Superior temporal gyrus (tissue), 1 donor: ENCODE measurements around the gene NECTIN1.

ENCODE experiments used
- DNase-seq: peaks from one replicate; pipeline ENCODE4 v3.0.0-alpha.2; 2016; ENCODE audit errors: extremely low spot score

Gene NECTIN1, protein sequence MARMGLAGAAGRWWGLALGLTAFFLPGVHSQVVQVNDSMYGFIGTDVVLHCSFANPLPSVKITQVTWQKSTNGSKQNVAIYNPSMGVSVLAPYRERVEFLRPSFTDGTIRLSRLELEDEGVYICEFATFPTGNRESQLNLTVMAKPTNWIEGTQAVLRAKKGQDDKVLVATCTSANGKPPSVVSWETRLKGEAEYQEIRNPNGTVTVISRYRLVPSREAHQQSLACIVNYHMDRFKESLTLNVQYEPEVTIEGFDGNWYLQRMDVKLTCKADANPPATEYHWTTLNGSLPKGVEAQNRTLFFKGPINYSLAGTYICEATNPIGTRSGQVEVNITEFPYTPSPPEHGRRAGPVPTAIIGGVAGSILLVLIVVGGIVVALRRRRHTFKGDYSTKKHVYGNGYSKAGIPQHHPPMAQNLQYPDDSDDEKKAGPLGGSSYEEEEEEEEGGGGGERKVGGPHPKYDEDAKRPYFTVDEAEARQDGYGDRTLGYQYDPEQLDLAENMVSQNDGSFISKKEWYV

DNA sequence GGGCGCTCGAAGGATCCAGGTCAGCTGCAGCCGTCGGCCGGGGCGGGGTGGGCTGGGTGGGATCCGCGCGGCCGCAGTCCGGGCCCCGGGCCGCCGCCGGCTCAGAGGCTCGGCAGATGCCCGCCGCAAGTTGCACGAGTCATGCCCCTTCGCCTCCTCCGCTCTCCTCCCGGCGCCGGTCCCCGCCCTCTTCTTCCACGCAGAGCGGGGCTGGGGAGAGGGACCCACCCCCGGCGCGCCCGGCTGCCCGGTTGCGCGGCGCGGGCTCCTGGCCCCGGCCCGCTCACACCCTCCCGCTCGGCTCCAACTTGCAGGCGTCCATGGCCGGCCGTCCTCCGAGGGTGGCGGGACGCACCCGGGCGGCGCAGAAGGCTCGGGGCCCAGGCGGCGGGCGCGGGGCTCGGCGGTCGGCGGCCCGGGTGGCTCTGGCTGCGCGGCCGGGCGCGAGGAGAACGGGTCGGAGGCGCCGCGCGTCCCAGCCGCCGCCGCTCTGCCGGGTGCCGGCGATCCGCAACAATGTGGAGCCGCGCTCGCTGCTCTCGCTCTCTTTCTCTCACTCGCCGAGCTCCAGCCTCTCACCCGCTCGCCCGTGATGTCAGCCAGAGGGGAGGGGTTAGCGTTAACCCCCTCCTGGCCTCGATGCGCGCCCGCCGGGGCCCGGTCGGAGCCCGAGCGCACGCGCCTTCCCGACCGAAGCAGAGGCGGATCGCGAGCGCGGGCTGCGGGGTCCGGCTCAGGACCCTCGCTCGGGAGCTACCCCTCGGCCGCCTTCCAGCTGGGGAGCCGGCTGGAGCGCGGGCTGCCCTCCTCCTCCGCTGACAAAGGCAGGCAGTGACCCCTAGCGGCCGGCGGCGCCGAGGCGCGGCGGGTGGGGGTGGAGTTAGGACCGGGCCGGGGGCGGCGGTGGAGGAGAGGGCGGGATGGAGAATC, at the start of gene NECTIN1:
TSS of gene NECTIN1 (minus strand) at position 550 of the 930 bp plus-strand sequence. CDS start 647 bp downstream, outside the sequence.
- DNase-seq: peak; percentile 88

DNA sequence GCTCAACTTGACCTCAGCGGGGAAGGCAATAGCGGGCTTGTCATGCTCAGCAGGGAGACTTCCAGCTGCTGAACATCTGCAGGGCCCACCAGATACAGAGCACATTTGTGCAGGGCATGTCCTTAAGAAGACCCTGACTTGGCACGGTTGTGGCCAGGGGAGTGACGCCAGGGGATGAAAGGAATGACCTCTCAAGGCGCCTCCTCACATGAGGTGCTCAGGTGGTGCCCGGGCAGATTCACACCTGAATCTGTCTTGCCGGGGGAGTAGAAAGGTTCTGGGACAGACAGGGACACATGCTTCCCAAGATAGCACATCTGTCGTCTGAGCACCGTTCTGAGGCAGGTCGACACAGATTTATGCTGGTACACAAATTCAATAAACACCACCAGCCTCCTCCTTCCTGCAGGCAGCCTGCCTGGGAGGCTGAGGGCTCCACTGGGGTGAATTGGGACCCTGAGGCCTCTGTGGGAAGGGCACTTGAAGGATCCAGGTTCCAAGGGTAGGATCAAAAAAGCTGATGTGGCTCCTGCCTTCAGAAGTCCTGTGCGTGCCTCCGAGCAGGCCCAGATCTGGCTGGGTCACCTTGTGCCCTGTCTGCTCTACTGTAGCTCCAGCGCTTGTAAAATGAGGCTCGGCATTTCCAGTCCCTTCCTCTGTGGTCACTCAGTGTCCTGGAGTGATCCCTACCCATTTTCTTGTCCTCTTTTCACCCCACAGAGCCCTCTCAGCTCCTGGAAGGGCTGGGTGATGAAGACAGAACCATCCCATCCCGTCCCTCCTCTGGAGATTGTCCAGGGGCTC, 49.6 kb upstream of the NECTIN1 start:
- DNase-seq: no peak

GRCh38 chr11:119777940-119778339, 48.9 kb upstream of the NECTIN1 start:
- no peak for DNase-seq

- DNase-seq: no peak
Measured at GRCh38 chr11:119776651-119777050, 47.7 kb upstream of the NECTIN1 start.

- no peak for DNase-seq
Measured at GRCh38 chr11:119776031-119776636, 47.1 kb upstream of the NECTIN1 start.

DNA sequence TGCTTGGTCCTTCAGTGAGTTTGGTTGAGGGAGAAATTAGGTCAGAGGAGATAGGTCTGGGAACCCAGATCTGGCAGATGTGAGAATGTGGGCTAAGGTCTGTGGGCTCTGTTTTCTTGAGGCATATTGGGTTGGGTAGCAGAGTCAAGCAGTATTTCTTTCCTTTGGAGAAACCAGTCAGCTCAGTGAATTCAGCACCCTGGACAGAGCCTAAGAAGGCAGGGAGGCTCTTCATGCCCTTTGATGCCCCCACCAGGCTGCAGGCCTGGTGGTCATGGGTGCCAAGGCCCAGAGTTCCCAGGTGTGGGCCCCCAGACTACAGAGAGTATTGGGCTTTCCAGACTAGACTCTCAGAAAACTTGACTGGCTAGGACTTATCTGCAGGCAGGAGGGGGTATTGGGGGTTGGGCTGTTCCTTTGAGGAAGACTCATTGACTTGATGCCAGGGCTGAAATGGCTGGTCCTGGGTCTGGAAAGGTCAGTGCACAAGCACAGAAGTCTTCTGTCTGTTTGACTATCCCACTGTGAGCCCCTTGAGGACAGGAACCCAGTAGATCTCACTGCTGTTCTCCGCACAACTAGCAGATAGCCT, 45.3 kb upstream of the NECTIN1 start:
- DNase-seq: no peak

DNA sequence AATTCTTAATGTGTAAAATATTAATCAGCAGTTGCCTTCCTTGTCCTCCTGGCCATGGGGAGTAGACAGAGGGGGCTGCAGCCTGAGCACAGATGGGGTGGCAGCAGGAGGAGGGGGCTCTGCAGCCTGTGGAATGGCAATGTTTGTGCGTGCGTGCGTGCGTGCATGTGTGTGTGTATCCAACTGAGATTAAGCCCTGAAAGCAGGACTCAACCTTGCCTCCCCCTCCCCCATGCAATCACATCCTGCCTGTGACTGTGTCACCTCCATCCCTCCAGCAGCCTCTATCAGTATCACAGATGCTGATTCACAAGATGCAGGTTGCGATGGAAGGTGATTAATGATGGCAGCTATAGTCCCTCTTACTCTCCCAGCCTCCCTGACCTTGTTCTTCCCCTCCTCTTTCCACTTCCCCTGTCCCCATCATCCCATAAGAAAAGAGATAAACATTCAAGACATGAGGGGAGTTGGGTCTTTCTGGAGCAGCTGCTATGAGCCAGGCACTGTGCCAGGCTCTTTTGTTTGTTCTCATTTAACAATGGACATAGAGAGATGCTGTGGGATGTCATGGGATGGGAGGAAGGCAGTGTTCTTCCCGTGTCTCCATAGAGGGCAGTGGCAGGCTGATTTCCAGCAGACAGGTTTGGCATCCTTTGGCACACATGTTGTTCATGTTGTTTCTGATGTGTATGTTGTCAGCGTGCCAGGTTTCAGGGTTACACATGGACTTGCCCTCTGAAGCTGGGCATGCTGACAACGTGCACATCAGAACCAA, 43.8 kb upstream of the NECTIN1 start:
- peak; percentile 82 for DNase-seq

DNA sequence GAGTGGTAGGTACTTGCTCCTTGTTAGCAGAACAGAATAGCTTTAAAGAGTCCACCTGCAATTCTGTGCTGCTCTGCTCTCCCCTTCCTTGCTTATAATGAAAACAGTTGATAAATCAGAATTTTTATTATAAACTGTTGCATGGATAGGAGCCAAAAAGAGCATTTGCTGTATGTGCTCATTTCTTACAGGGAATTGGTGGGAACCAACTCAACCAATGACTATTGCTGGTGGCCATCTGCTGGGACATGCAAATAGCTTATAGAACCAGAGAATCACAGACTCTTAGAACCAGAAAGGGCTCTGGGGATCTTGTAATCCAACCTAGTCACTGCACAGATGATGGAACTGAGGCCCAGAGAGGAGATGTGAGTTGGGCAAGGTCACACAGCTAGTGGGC, 43.1 kb upstream of the NECTIN1 start:
- DNase-seq: no peak

GRCh38 chr11:119771172-119771770, 42.3 kb upstream of the NECTIN1 start:
- no peak for DNase-seq

- no peak for DNase-seq
Measured at GRCh38 chr11:119765628-119766027, 36.6 kb upstream of the NECTIN1 start.

- peak; percentile 73 for DNase-seq
Measured at GRCh38 chr11:119764108-119764868, 35.3 kb upstream of the NECTIN1 start.

GRCh38 chr11:119763071-119763728, 34.2 kb upstream of the NECTIN1 start:
- no peak for DNase-seq

GRCh38 chr11:119759747-119760412, 30.9 kb upstream of the NECTIN1 start:
- no peak for DNase-seq

DNA sequence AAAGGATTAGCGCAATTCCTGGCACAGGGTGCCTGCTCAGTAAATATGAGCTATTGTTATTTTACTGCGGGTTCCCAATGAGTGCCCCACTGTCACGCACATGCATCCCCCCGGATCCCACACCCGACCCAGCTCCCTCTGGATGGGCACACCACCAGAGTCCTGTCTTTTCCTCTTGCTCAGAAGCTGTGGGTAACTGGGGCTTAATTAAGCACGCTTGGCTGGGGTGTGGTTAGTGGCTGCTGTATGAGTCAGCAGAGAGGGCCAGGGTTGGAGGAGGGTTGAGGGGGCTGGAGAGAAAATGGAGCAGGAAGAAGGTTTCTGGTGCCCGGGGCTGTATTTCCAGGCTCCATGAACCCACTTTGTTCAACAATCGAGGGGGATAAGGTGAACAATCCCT, 30.3 kb upstream of the NECTIN1 start:
- no peak for DNase-seq

DNA sequence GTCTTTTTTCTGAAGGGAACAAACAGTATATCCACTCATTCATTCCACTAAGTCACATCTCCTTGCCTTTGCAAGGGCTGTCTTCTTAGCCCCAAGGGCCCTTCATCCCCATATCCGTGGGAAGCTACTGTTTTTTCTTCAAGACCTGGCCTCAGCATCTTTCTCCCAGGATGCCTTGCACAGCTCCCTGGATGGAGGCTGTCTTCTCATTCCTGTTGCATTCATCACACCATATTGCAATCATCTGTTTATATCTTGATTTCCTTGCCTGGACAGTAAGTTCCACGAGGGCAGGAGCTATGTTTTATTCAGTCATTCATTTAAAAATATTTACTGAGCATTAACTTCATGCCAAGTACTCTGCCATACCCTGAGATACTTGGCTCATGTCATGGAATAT, 29.3 kb upstream of the NECTIN1 start:
- no peak for DNase-seq

GRCh38 chr11:119757378-119757777, 28.4 kb upstream of the NECTIN1 start:
- no peak for DNase-seq

- no peak for DNase-seq
Measured at GRCh38 chr11:119756169-119756865, 27.3 kb upstream of the NECTIN1 start.
